GM12878 (cell line): Measurements from ENCODE around the gene SPAG9. TPM values are rescaled to one million over a fixed set of nuclear protein-coding genes. Genes with fewer than 3 reads are reported as not detected.

Experiments used
- ATAC-seq: fragments of 200-7000 bp; cut with Tn5 transposase; 3 replicates; pipeline ENCODE4 v1.9.1; 2020; ENCODE audit warnings: mild to moderate bottlenecking, moderate library complexity
- BruUV-seq: library from RNA; stranded (reverse); fragments of 400-500 nt; replicated peaks from 2 replicates; lab custom pipeline; 2021; lab: Mats Ljungman, UMichigan
- CTCF ChIA-PET: fragments of 300-600 bp; sonication (Branson Sonifier 250); formaldehyde crosslinking; extraction: SDS; loops from one replicate; lab custom pipeline; 2021; ENCODE audit warnings: inconsistent platforms; lab: Yijun Ruan, JAX
- POLR2A ChIA-PET: fragments of 350-600 bp; formaldehyde crosslinking; extraction: SDS; loops from one replicate; lab custom pipeline; 2021; ENCODE audit warnings: inconsistent platforms; lab: Charles Lee
- RAD21 ChIA-PET: fragments of 300-600 bp; sonication (Branson Sonifier 250); formaldehyde crosslinking; loops from one replicate; lab custom pipeline; 2023; ENCODE audit warnings: antibody characterized with exemption; ENCODE audit not compliant: unreplicated experiment; lab: Charles Lee
- SMC1A ChIA-PET: fragments of 300-600 bp; sonication (Branson Sonifier 250); formaldehyde crosslinking; loops from one replicate; lab custom pipeline; 2023; ENCODE audit not compliant: unreplicated experiment, uncharacterized antibody; lab: Charles Lee
- DNase-seq: peaks from one replicate; pipeline ENCODE4 v3.0.0-alpha.2; 2011; ENCODE audit warnings: low read depth, low spot score
- FAIRE-seq: peaks from 3 replicates; lab custom pipeline; 2011; peaks lifted over from hg19 to GRCh38; lab: Jason Lieb, UNC
- H2AFZ ChIP-seq: 2 replicates; pipeline ENCODE4 v1.6.0; 2011; ENCODE audit warnings: low read depth, low read length, control low read depth; ENCODE audit not compliant: control insufficient read depth
- H3K27ac ChIP-seq: 2 replicates; pipeline ENCODE4 v1.5.1; 2011; ENCODE audit warnings: control low read depth; ENCODE audit not compliant: control insufficient read depth, insufficient read depth
- H3K27me3 ChIP-seq, 2 experiments: replicated peaks in 1 of 2; 2 replicates each; pipeline versions ENCODE4 v1.6.0 to v1.6.1; 2011; ENCODE audit warnings: low read length in 1 of 2; ENCODE audit not compliant: control insufficient read depth in 2 of 2, insufficient read depth in 2 of 2
- H3K36me3 ChIP-seq, 2 experiments: 2 replicates each; pipeline ENCODE4 v1.5.1; 2011; ENCODE audit warnings: low read length in 1 of 2; ENCODE audit not compliant: control insufficient read depth in 2 of 2, insufficient read depth in 2 of 2
- H3K4me1 ChIP-seq: 2 replicates; pipeline ENCODE4 v1.6.1; 2011; ENCODE audit warnings: mild to moderate bottlenecking, low read length, moderate library complexity, mixed read lengths; ENCODE audit not compliant: control insufficient read depth, insufficient read depth
- H3K4me2 ChIP-seq: 2 replicates; pipeline ENCODE4 v1.6.0; 2011; ENCODE audit warnings: control low read depth; ENCODE audit not compliant: control insufficient read depth, insufficient read depth
- H3K4me3 ChIP-seq: fragments of 200-600 bp; sonication (generic); 2 replicates; pipeline ENCODE4 v1.5.1; 2016
- H3K79me2 ChIP-seq: 2 replicates; pipeline ENCODE4 v1.6.0; 2011; ENCODE audit warnings: low read length; ENCODE audit not compliant: control insufficient read depth, insufficient read depth
- H3K9ac ChIP-seq: 2 replicates; pipeline ENCODE4 v1.8.0; 2011; ENCODE audit warnings: low read length, control low read depth, mixed read lengths; ENCODE audit not compliant: control insufficient read depth, insufficient read depth
- H3K9me3 ChIP-seq: replicated peaks from 3 replicates; pipeline ENCODE4 v1.5.1; 2011; ENCODE audit warnings: mild to moderate bottlenecking, low read length; ENCODE audit not compliant: control insufficient read depth, insufficient read depth
- H4K20me1 ChIP-seq: 2 replicates; pipeline ENCODE4 v1.6.0; 2011; ENCODE audit not compliant: control insufficient read depth, insufficient read depth
- ATF2 ChIP-seq: IDR thresholded peaks from 2 replicates; pipeline ENCODE4 v1.6.1; 2012; ENCODE audit warnings: low read length, inconsistent platforms
- BHLHE40 ChIP-seq, 2 experiments: fragments of 450-650 bp in 1 of 2; IDR thresholded peaks; 2 replicates each; pipeline ENCODE4 v1.6.1; 2011 to 2017; ENCODE audit warnings: low read depth in 2 of 2, borderline replicate concordance in 1 of 2, improper control_type of control experiment in 1 of 2, low read length in 1 of 2, mild to moderate bottlenecking in 1 of 2
- CEBPB ChIP-seq, 2 experiments: fragments of 150-350 bp in 1 of 2; IDR thresholded peaks; 2 replicates each; pipeline ENCODE4 v1.6.1; 2012 to 2014; ENCODE audit warnings: low read depth in 2 of 2, low read length in 2 of 2, borderline replicate concordance in 1 of 2, inconsistent platforms in 1 of 2
- CREM ChIP-seq: IDR thresholded peaks from 2 replicates; pipeline ENCODE4 v1.6.1; 2014; ENCODE audit warnings: antibody characterized with exemption, low read depth
- FOS ChIP-seq: IDR thresholded peaks from 3 replicates; pipeline ENCODE4 v1.6.1; 2011; ENCODE audit warnings: borderline replicate concordance; ENCODE audit not compliant: insufficient read length; ENCODE audit errors: extremely low read depth
- WGBS: methylation state at CpG from one replicate; pipeline ENCODE4 v1.1.6; 2016; ENCODE audit warnings: low lambda C conversion rate; ENCODE audit not compliant: insufficient replicate concordance, insufficient coverage; ENCODE audit errors: missing lambda C conversion rate; 5-methylcytosine and 5-hydroxymethylcytosine counted together
- in situ Hi-C: fragments of 300-500 bp; cut with MboI; formaldehyde crosslinking; loops from 9 replicates; pipeline ENCODE4 v1.14.3; 2018; ENCODE audit warnings: mixed read lengths
- intact Hi-C: fragments of 100-400 bp; cut with micrococcal nuclease; formaldehyde crosslinking; loops from one replicate; pipeline ENCODE4 v1.14.2; 2022; ENCODE audit not compliant: unreplicated experiment
- polyA plus RNA-seq, 11 experiments: library from polyadenylated mRNA; depleted of rRNA in 4 of 11; unstranded in 6 of 11; stranded (reverse) in 5 of 11; fragments of >200 nt; fragmentation: Nextera tagmentation in 4 of 11; fragmentation: Illumina TruSeq in 1 of 11; extraction: Ambion mirVana in 4 of 11; extraction: Trizol in 1 of 11; gene quantifications; 1 replicate in 1 of 11; 2 replicates in 10 of 11; pipeline versions ENCODE4 v1.2.1 to v1.2.3, GENCODE V29; 2011 to 2016; ENCODE audit warnings: inconsistent platforms in 2 of 11, missing spikeins in 2 of 11, low read depth in 1 of 11
- total RNA-seq, 4 experiments: library from RNA; depleted of rRNA in 3 of 4; stranded (reverse); fragments of >200 nt in 3 of 4; fragmentation: Illumina TruSeq in 1 of 4; extraction: Trizol in 1 of 4; gene quantifications; 2 replicates each; pipeline versions ENCODE4 v1.2.1 to v1.2.3, GENCODE V29; 2013 to 2021
- TF ChIP-seq, protein P1 (sequence below): fragments of 450-650 bp; IDR thresholded peaks from 2 replicates; pipeline ENCODE4 v1.6.1; 2016; ENCODE audit warnings: mild to moderate bottlenecking

SPAG9 gene
- total and polyA plus RNA-seq, 10 of the 15 experiments (the other 5 are each of a cell fraction or from before 2014, with no cell fraction given) = 6.6 to 42.0 (median 24.9) TPM

GRCh38 chr17:51118330-51119195, 2.1 kb downstream of the SPAG9 start:
- H4K20me1 ChIP-seq = no peaks in the 10 kb centered on the region
- peak overlapping the region; percentile 85; the same call in 1 of the 2 replicates for H3K4me3 ChIP-seq
- H2AFZ ChIP-seq = no peak overlapping the region
- TF ChIP-seq BHLHE40 (IDR thresholded peaks at IDR 0.05; ENCODE audit: borderline replicate concordance in 1 of 2, low read depth in 2 of 2, low read length in 1 of 2) (peak; percentile 74 to 82), CEBPB (IDR thresholded peaks at IDR 0.05; ENCODE audit: borderline replicate concordance in 1 of 2, low read depth in 2 of 2, low read length in 2 of 2) (no peak), CREM (no peak), FOS (no peak), ATF2 (no peak)
- TF ChIP-seq, protein P1, sequence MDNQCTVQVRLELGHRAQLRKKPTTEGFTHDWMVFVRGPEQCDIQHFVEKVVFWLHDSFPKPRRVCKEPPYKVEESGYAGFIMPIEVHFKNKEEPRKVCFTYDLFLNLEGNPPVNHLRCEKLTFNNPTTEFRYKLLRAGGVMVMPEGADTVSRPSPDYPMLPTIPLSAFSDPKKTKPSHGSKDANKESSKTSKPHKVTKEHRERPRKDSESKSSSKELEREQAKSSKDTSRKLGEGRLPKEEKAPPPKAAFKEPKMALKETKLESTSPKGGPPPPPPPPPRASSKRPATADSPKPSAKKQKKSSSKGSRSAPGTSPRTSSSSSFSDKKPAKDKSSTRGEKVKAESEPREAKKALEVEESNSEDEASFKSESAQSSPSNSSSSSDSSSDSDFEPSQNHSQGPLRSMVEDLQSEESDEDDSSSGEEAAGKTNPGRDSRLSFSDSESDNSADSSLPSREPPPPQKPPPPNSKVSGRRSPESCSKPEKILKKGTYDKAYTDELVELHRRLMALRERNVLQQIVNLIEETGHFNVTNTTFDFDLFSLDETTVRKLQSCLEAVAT = peak; percentile 76
- TF ChIP-seq, all 136 proteins: peak for 2
- in situ Hi-C loops (no loop called here), intact Hi-C loops (no loop called here)
- no peak for ATAC-seq
- Histone ChIP-seq H3K79me2 (peaks cover 59% of the 10 kb centered on the region), H3K4me1 (peaks cover 15% of the 10 kb centered on the region; the same call in 1 of the 2 replicates), H3K9ac (no peak overlapping the region), H3K9me3 (no peaks in the 10 kb centered on the region), H3K27me3 (no peaks in the 10 kb centered on the region), H3K36me3 (no peaks in the 10 kb centered on the region), H3K27ac (no peak overlapping the region), H3K4me2 (peak overlapping the region; percentile 82)
- ChIA-PET RAD21 (interaction anchor here (0.6 to 1.2 kb wide), 7 partner anchors 33 to 116 kb away, joined by 3 to 9 read pairs (median 4); no protein-coding TSS in a partner anchor), CTCF (interaction anchor here (0.8 to 1.7 kb wide), 9 partner anchors 11 to 140 kb away, joined by 3 to 9 read pairs (median 3); partner anchors contain the start of gene NME1), POLR2A (interaction anchor here (0.7 to 1.5 kb wide), 5 partner anchors 35 to 90 kb away, joined by 3 to 5 read pairs (median 4); partner anchors contain the start of gene NME1), SMC1A (interaction anchor here (0.8 to 2.6 kb wide), 6 partner anchors 9 to 143 kb away, joined by 3 to 16 read pairs (median 6); partner anchors contain the start of gene NME1)
- BruUV-seq = no TSS peak
- FAIRE-seq = no peak
- 83% methylated on average over 11 of the region's 14 CpGs for WGBS
- DNase-seq = no peak
